Caco-2 (cell line): ENCODE results near the gene CACNG4. TPM values are rescaled to one million over a fixed set of nuclear protein-coding genes. Genes with fewer than 3 reads are reported as not detected.

Experiments
- BruUV-seq: library from RNA; stranded (reverse); fragments of 400-500 nt; replicated peaks from 2 replicates; lab custom pipeline; 2021; lab: Mats Ljungman, UMichigan
- CTCF ChIA-PET: fragments of 300-600 bp; sonication (Branson Sonifier 250); formaldehyde crosslinking; loops from one replicate; lab custom pipeline; 2022; ENCODE audit warnings: antibody characterized with exemption; lab: Charles Lee
- POLR2A ChIA-PET: fragments of 300-600 bp; sonication (Branson Sonifier 250); formaldehyde crosslinking; loops from one replicate; lab custom pipeline; 2022; ENCODE audit warnings: antibody characterized with exemption; lab: Charles Lee
- DNase-seq, 2 experiments: peaks; one replicate each; pipeline versions ENCODE4 v3.0.0 to v3.0.0-alpha.2; 2020 to 2022
- H3K27me3 ChIP-seq: replicated peaks from 2 replicates; pipeline ENCODE4 v1.6.0; 2011; ENCODE audit warnings: low read length; ENCODE audit not compliant: control insufficient read depth, insufficient read depth
- H3K36me3 ChIP-seq: 2 replicates; pipeline ENCODE4 v1.5.1; 2011; ENCODE audit warnings: low read length; ENCODE audit not compliant: control insufficient read depth, insufficient read depth
- H3K4me1 ChIP-seq: fragments of 250-450 bp; sonication (Bioruptor Pico); 2 replicates; pipeline ENCODE4 v1.5.1; 2020; ENCODE audit warnings: mild to moderate bottlenecking
- H3K4me3 ChIP-seq: 2 replicates; pipeline ENCODE4 v1.5.1; 2011; ENCODE audit warnings: low read depth, mild to moderate bottlenecking, control low read depth, low read length
- H3K9me3 ChIP-seq: fragments of 250-450 bp; sonication (Bioruptor Pico); 2 replicates; pipeline ENCODE4 v1.5.1; 2020; ENCODE audit warnings: mild to moderate bottlenecking, moderate library complexity
- H3K27ac Mint-ChIP-seq: one replicate; pipeline ENCODE4 v1.8.0; 2022; ENCODE audit warnings: mixed read lengths; ENCODE audit not compliant: unreplicated experiment
- H3K27me3 Mint-ChIP-seq: one replicate; pipeline ENCODE4 v1.8.0; 2022; ENCODE audit warnings: mixed read lengths; ENCODE audit not compliant: insufficient read depth, unreplicated experiment
- H3K36me3 Mint-ChIP-seq: one replicate; pipeline ENCODE4 v1.8.0; 2022; ENCODE audit warnings: mild to moderate bottlenecking, mixed read lengths; ENCODE audit not compliant: insufficient read depth, unreplicated experiment
- H3K4me1 Mint-ChIP-seq: one replicate; pipeline ENCODE4 v1.8.0; 2022; ENCODE audit warnings: low read depth, mixed read lengths; ENCODE audit not compliant: unreplicated experiment
- H3K4me3 Mint-ChIP-seq: one replicate; pipeline ENCODE4 v1.8.0; 2022; ENCODE audit warnings: mild to moderate bottlenecking, moderate library complexity, mixed read lengths; ENCODE audit not compliant: unreplicated experiment
- H3K9me3 Mint-ChIP-seq: one replicate; pipeline ENCODE4 v1.8.0; 2022; ENCODE audit warnings: mixed read lengths; ENCODE audit not compliant: unreplicated experiment
- CTCF ChIP-seq, 2 experiments: fragments of 200-600 bp in 1 of 2; IDR thresholded peaks; 1 replicate in 1 of 2; 2 replicates in 1 of 2; pipeline versions ENCODE4 v1.5.1 to v1.8.0; 2011 to 2022; ENCODE audit warnings: antibody characterized with exemption in 1 of 2, control low read depth in 1 of 2, inconsistent platforms in 1 of 2, low read depth in 1 of 2, low read length in 1 of 2, mild to moderate bottlenecking in 1 of 2, moderate library complexity in 1 of 2; ENCODE audit not compliant: insufficient read depth in 1 of 2, severe bottlenecking in 1 of 2, unreplicated experiment in 1 of 2
- intact Hi-C: fragments of 100-400 bp; cut with micrococcal nuclease; formaldehyde crosslinking; loops from one replicate; pipeline ENCODE4 v1.10.0; 2022; ENCODE audit not compliant: unreplicated experiment
- total RNA-seq: library from RNA; stranded (reverse); gene quantifications from 2 replicates; pipeline ENCODE4 v1.2.3, GENCODE V29; 2022

The CACNG4 gene
- total RNA-seq, 1 experiment from 2014 or later, result 12.8 TPM

GRCh38 chr17:66960613-66961012, 3.9 kb upstream of the CACNG4 start:
- no peaks in the 10 kb centered on the region for H3K27me3 Mint-ChIP-seq
- no peak overlapping the region for H3K4me3 Mint-ChIP-seq
- POLR2A ChIA-PET, result no interaction called here
- H3K4me1 Mint-ChIP-seq, result peaks cover 16% of the 10 kb centered on the region
- no peak overlapping the region for H3K27ac Mint-ChIP-seq
- peaks cover 43% of the 10 kb centered on the region for H3K4me1 ChIP-seq
- no peak for TF ChIP-seq CTCF (IDR thresholded peaks at IDR 0.05; ENCODE audit: insufficient read depth in 1 of 2, low read depth in 1 of 2, low read length in 1 of 2, severe bottlenecking in 1 of 2, unreplicated experiment in 1 of 2)
- peaks cover 6% of the 10 kb centered on the region for H3K36me3 Mint-ChIP-seq
- intact Hi-C loops, result loop anchor here (5.0 kb wide), 1 partner anchor 77 kb away; no protein-coding TSS in a partner anchor
- no TSS peak for BruUV-seq
- no peaks in the 10 kb centered on the region for H3K36me3 ChIP-seq
- CTCF ChIA-PET, result no interaction called here
- no peaks in the 10 kb centered on the region for H3K9me3 Mint-ChIP-seq
- no peak for DNase-seq
- H3K27me3 ChIP-seq, result no peaks in the 10 kb centered on the region
- no peak overlapping the region for H3K4me3 ChIP-seq
- no peaks in the 10 kb centered on the region for H3K9me3 ChIP-seq

- Mint-ChIP-seq H3K9me3 (no peaks in the 10 kb centered on the region), H3K36me3 (peaks cover 6% of the 10 kb centered on the region), H3K4me3 (peak overlapping the region; percentile 69), H3K4me1 (peaks cover 18% of the 10 kb centered on the region), H3K27ac (peak overlapping the region; percentile 74), H3K27me3 (no peaks in the 10 kb centered on the region)
- no TSS peak for BruUV-seq
- H3K4me3 ChIP-seq, result peak overlapping the region; percentile 66
- H3K27me3 ChIP-seq, result no peaks in the 10 kb centered on the region
- peak; percentile 52 to 56 for DNase-seq
- H3K36me3 ChIP-seq, result peaks cover 2% of the 10 kb centered on the region; the same call in 1 of the 2 replicates
- intact Hi-C loops, result loop anchor here (5.0 kb wide), 1 partner anchor 74 kb away; no protein-coding TSS in a partner anchor
- no peaks in the 10 kb centered on the region for H3K9me3 ChIP-seq
- TF ChIP-seq CTCF (IDR thresholded peaks at IDR 0.05; ENCODE audit: insufficient read depth in 1 of 2, low read depth in 1 of 2, low read length in 1 of 2, severe bottlenecking in 1 of 2, unreplicated experiment in 1 of 2), result no peak
- POLR2A ChIA-PET, result no interaction called here
- CTCF ChIA-PET, result interaction anchor here (0.7 to 1.6 kb wide), 2 partner anchors 12 to 47 kb away, joined by 3 read pairs; no protein-coding TSS in a partner anchor
- peaks cover 30% of the 10 kb centered on the region for H3K4me1 ChIP-seq
Observed at GRCh38 chr17:66963521-66963908, 992 bp upstream of the CACNG4 start.

- peaks cover 2% of the 10 kb centered on the region; the same call in 1 of the 2 replicates for H3K36me3 ChIP-seq
- peaks cover 38% of the 10 kb centered on the region for H3K4me1 ChIP-seq
- H3K9me3 ChIP-seq, result no peaks in the 10 kb centered on the region
- peak overlapping the region; percentile 66 for H3K4me3 ChIP-seq
- Mint-ChIP-seq H3K27ac (no peak overlapping the region), H3K36me3 (peaks cover 6% of the 10 kb centered on the region), H3K4me1 (peaks cover 25% of the 10 kb centered on the region), H3K4me3 (peak overlapping the region; percentile 69), H3K27me3 (no peaks in the 10 kb centered on the region), H3K9me3 (no peaks in the 10 kb centered on the region)
- ChIA-PET POLR2A (no interaction called here), CTCF (interaction anchor here (0.6 kb wide), 3 partner anchors 134 to 764 kb away, joined by 3 to 8 read pairs (median 3); no protein-coding TSS in a partner anchor)
- DNase-seq, result peak; percentile 75 to 81
- intact Hi-C loops, result loop anchor here (1.0 to 5.0 kb wide), 2 partner anchors 13 to 72 kb away; no protein-coding TSS in a partner anchor
- TF ChIP-seq CTCF (IDR thresholded peaks at IDR 0.05; ENCODE audit: insufficient read depth in 1 of 2, low read depth in 1 of 2, low read length in 1 of 2, severe bottlenecking in 1 of 2, unreplicated experiment in 1 of 2), result no peak
- BruUV-seq, result no TSS peak
- no peaks in the 10 kb centered on the region for H3K27me3 ChIP-seq
Observed at GRCh38 chr17:66964930-66965800, 658 bp downstream of the CACNG4 start.
